Activated T-cell treated with anti-CD3 and anti-CD28 coated beads for 24 hours (primary cell): Measurements from ENCODE around the gene NTN1.
A peak's percentile ranks its signal among the peaks of the same experiment; 100 is the strongest.
"Not testable (repeated sequence)": the region's sequence is repeated elsewhere in the genome, so short reads cannot be mapped to it uniquely, and the experiment has no call there.

Experiments
- DNase-seq: peaks from one replicate; pipeline ENCODE4 v3.0.0-alpha.2; 2020; ENCODE audit warnings: low read depth

NTN1 gene

DNA sequence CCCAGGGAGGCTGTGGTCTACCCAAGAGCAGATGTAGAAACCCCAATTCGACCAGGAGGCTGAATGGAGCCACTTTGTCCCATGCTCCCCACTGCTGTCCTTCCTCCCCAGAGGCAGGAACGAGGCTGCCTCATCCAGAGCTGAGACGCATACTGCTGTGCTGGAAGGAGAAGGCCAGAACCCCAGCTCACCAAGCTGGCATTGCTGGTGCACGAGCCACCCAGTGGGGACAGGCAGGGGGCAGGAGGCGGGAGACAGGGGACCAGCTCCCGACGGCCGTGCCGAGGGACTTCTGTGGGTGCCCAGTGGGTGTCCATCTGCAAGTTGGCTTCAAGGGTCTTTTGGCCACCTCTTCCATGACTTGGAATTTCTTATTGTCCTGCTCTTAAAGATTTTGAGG lies 66.6 kb downstream of the NTN1 start:
- no peak for DNase-seq

DNA sequence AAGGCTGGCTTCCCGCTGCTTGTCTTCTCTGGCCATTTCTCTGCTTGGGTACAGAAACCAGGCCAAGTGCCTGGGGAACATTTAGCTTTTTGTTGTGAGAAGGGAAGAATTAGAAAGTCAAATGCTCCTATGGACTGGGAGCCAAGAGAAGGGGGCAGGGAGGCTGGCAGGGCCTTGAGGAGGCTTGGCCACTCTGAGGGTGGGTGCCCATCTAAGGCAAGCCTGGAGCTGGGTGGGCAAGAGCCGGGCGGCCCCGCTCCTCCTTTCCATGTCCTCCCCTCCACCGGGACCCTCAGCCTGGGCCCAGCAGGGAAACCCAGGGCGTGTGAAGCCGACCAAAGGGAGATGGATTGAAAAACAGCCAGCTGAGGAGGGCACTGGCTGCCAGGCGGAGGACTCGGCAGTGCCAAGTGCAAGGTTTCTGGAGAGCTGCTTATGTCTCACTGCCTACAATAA lies 69.4 kb downstream of the NTN1 start:
- no peak for DNase-seq

DNA sequence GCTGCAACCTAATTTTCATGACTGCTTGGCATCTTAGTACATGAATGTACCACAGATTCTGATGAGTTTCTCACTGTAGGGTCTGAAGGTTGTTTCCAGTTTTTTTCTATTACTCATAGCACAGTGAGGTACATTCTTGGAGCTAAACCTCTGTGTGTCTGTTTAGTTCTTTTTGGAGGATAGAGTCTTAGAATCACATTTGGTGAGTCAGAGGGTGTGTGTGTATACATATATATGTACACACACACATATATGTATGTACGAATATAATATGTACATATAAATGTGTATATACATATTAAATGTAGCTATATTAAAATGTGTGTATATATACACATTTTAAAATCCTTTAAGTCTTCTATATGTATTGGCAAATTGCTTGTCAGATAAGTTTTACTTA lies 72.9 kb downstream of the NTN1 start:
- DNase-seq: no peak

DNA sequence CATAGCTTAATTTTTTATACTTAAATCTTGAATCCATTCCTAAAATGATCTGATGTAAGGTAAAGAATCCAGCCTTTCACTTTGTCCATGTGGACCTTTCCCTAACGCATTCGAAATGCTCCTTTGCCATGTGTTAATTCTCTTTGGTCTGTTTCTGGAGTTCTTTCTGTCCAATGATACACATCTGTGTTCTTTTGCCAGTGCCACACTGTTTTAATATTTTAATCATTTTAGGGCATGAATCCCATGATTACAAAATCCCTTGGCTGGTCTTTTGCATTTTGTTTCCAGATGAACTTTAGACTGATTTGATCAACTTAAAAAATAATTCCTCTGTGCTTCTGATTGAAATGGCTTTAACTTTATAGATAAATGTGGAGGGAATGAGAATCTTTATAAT lies 74.1 kb downstream of the NTN1 start:
- no peak for DNase-seq

DNA sequence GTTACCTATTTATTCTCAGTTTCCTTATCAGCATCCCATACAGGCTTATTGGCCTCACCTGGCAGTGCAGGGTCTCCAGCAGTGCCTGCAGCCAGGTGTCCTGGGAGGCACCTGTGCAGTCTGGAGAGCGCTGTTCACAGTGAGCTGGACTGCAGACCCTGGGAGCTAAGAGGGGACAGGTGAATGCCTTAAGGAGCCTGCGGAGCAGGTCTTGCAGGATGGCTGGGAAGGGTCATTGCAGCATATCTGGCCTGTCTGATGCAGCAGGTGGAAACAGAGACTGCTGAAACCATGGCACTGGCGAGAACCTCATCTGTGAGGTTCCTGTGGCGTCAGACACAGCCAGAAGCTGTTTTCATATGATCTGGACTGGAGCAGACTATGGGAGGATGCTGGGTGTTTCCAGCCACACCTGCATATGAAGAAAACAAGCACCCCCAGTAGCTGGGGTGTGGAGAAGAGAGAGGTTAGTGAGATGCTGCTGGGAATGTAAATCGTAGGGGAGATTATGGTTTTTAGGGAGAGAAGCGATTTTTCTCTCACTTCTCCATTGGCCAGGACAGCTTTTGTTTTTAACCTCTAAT lies 77.0 kb downstream of the NTN1 start:
- no peak for DNase-seq

DNA sequence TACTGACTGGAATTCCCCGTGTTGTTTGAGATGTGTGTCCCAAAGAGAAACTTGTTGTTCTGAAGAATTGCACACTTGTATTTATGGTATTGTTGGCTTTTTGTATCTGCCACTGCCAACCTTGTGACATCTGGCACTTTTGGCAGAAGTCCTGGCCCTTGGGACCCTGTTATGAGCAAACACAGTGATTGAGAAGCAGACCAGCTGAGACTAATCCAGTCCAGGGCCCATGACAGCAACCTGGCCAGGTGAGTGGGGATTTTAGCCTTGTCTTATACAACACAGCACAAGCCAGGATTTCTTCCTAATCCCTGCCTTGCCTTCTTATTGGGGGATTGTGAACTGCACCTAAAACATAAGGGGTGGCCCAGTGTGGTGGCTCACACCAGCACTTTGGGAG lies 80.0 kb downstream of the NTN1 start:
- DNase-seq: no peak

DNA sequence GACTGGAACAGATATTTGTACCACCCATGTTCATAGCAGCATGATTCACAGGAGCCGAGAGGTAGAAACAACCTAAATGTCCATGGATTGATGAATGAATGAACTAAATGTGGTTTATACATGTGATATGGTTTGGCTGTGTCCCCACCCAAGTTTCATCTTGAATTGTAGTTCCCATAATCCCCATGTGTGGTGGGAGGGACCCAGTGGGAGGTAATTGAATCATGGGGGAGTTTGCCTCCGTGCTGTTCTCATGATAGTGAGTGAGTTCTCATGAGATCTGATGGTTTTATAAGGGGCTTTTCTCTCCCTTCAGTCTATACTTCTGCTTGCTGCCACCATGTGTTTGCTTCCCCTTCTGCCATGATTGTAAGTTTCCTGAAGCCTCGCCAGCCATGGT lies 81.9 kb downstream of the NTN1 start:
- not testable (repeated sequence) for DNase-seq

DNA sequence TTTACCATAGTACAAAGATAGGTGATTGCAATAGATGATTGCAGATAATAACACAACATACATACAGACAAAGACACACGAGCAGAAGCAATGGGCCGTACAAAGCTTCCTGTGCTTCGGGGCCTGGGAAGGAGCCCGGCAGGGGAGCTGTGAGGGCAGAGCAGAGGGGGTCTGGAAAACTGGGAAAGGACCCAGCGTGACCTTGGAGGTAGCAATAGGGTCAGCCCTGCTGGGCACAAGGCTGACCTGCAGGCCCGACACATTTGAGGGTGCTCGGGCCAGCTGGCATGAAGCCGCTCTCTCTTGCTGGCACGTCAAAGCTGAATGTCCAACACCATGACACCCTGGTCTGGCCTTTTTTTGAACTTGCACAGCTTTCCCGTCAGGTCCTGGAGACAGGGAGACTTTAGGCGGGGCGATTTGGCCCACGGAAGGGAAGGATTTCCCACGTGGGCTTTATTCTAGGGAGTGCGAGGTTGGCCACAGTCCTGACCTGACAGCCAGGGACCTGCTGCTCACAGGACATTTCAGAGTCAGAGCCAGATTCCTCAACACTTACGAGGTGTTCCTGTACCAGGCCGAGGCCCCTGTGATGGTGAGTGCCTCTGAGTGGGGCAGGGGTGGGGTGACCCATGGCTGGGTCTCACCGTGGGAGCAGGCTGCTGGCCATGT lies 83.2 kb downstream of the NTN1 start:
- DNase-seq: no peak

DNA sequence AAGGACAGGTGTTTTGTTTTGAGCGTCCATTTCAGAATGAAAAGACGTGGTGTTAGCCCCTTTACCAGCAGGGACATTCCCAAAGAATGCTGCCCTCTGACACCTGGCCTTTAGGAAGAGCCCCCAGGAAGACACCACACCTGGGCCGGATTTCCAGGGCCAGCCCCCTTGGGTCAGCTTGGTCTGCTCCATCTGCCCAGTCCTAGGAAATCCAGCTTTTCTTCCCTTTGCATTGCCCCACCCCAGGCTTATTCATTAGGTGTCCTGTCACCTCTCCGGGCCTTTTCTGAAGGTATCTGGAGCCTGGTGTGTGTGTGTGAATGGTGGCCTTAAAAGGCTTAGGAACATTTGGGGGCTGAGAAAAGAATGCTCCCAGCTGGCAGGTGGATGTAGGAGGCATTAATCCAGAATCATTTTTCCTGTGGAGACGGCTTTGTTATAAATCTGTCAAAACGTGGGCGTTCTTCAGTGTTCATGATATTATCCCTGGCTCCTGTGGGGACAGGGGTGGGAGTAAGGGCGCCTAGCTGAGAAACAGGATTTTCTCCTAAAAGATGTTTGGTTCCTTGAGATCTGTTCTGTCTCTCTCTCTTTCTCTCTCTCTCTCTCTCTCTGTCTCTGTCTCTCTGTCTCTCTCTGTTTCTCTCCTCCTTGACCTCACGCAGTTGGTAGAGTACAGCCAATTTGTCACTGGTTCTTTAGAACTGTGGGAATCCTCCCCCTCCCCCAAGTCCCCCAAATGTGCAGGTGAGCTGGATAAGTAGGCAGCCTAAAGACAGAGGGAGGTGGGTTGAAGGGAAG lies 84.0 kb downstream of the NTN1 start:
- no peak for DNase-seq

DNA sequence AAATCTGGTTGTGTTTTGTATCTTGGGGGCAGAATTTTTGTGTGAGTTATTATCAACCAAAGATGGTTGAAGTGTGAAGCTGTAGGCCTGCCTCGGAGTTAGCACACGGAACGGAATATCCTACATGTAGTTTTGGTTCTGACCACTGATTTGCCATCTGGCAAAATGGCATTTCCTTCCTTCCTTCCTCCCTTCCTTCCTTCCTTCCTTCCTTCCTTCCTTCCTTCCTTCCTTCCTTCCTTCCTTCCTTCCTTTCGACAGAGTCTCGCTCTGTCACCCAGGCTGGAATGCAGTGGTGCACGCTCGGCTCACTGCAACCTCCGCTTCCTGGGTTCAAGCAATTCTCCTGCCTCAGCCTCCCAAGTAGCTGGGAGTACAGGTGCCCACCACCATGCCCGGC lies 85.0 kb downstream of the NTN1 start:
- DNase-seq: not testable (repeated sequence)

DNA sequence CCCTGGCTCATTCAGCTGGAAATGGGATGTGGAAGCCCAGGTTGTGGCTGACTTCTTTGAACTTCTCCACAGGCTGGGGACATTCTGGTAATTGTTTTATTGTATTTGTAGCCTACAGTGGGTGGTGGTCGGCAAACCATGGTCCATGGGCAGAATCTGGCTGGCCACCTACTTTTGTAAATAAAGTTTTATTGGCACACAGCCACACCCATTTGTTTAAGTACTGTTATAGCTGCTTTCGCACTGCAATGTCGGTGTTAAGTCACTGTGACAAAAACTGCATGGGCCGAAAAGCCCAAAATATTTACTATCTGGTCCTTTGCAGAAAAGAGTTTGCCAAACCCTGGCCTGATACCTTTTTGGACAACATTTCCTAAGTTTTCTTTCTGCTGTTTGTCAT lies 86.2 kb downstream of the NTN1 start:
- DNase-seq: no peak

DNA sequence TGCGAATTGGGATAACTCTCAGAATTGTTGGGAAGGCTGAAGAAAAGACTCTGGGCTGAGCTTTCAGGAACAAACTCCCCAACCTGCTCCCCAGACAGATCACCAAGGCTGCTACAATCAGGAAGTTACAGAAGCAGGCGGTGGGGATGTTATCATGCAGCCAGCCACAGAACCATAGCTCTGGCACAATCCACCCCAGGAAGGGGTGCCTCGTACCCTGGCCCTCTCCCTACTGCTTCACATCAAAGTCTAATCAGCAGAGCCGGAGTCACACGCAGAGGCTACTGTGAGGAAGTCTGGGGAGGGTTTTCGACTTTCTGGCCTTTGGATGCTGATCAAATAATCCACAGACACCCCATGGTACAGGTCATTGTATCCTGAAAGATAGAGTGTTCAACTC lies 86.8 kb downstream of the NTN1 start:
- DNase-seq: no peak

DNA sequence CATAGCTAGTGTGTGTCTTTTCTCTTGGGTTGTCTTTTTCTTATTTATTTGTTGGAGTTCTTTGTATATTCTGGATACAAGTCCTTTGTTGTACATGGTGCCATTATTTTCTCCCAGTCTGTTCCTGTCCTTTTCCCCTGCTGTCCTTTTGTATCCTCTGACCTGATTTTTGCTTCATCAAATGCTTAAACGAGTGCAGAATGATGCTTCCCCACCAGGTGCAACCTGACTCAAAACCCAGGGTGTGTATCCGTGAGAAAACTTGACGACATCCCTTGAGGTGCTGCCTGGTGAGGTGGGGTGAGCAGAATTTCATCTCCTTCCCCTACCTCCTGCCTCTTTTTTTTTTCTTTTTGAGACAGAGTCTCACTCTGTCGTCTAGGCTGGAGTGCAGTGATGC lies 88.6 kb downstream of the NTN1 start:
- DNase-seq: no peak

DNA sequence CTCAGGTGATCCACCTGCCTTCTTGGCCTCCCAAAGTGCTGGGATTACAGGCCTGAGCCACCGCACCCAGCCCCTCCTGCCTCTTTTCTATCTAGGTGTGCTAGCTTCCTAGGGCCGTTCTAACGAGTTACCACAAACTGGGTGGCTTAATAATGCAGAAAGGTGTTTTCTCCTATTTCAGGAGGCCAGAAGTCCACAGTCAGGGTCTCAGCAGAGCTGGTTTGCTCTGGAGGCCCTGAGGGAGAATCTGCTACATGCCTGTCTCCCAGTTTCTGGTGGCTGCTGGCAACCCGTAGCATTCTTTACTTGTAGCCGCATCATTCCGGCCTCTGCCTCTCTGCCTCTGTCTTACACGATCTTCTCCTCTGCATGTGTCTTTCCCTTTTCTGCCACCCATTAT lies 89.2 kb downstream of the NTN1 start:
- no peak for DNase-seq

DNA sequence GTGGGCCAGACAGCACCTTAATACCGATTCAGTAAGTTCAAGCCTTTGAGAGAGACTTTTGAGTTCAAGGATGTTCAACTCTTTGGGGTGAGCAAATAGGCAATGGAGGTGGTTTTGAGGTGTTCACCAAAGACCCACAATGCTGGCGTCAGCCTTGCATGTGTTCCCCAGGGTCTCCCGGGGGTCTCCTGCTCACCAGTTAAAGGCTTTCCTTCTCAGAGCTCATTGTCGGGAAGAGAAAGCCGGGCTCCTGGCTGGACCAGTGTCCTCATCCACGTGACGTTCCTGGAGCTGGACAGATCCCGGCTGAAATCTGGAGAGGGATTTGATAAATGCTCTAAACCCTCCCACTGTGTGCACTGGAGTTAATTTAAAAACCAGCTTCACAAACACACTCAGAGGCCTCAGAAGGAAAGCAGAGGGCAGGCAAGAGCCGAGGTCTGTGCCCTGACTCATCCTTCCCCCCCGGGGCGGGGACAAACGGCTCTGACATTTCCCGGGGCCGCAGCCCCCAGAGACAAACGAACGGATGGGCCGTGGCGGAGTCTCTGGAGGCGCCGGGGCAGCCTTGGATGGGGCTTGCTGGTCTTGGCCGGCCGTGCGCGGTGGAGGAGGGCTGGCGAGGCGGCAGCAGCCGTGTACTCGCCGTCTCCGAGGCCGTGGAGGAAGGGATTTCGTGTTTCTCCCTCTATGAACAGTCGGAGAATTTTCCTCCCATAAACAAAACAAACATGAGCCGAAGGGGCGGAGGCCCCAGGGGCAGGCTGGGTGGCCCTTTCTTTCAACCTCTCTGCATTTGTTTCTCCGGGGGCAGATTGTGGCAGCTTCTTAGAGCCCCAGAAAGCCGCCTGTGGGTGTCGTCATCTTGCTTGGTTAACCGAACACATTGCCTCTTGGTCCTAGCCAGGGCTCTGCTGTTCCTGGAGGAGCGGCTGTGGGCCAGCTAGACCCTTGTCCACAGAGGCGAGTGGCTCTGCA lies 94.2 kb downstream of the NTN1 start:
- peak; percentile 39 for DNase-seq

DNA sequence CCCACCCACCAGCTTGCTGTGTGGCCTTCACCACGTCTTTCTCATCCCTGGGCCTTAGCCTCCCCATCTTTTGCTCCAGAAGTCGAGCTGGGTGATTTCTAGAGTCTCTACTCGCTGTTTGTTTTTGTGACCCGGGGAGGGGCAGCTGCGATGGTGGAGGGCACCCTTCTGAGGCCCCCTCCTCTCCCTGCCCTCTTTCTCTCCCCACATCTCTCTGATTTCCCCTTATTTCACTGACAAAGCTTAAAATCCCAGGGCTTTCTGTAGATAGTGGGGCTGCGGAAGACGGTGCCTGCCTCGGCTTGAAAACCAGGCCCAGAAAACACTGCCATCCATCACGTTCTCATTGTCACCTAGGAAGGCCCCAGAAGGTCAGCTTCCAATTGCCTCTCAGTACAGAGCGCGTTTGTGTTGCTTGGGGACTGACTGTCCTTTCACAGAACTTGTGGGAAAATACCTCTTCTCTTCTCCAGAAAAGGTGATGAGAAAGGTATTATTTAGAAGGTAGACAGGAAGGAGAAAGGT lies 95.1 kb downstream of the NTN1 start:
- DNase-seq: no peak

DNA sequence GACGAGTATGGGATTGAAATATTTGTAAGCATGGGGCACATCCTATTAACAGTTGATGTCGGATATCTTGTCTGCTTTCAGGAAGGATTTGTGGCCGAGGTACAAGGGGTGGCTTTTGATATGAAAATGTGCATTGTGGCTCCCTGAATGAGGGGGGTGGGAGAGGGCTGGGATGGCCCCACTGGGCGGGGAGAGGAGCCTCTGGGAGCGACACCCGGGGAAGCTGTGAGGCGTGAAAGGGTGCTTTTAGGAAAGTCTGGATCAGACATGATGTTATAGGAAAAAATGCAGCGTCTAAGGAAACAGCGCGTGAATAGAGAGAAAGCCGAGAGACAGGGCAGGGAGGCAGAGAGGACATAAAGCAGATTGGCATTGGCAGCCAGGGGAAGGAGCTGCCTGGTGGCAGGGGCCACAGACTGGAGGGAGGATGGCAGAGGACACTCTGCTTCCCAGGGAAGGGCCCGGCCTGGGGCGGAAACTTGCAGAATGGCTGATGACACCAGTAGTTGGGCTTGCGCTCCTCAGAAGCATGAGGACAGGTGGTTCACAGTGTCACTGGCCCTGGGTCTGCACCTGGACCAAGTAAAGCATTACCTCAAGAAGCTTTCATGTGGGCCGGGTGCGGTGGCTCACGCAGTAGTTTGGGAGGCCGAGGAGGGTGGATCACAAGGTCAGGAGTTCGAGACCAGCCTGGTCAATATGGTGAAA lies 95.7 kb downstream of the NTN1 start:
- no peak for DNase-seq

DNA sequence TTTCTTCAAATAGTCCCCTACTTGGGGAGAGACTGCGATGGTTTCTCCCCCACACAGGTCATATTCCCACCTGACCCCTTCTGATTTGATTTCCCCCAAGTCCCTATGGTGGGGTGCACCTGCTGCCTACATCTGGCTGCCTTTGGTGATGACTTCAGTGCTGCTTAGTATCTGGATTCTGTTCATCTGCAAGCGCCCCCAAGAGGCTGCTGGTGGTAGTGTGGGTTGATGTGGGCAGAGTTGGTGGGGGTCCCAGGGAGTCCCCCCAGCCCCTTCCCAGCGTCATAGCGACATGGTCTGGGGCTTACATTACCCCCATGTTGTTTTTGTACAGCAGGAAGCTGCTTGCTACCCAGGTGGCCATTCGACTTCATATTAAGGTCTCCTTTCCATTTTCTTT lies 99.2 kb downstream of the NTN1 start:
- no peak for DNase-seq

DNA sequence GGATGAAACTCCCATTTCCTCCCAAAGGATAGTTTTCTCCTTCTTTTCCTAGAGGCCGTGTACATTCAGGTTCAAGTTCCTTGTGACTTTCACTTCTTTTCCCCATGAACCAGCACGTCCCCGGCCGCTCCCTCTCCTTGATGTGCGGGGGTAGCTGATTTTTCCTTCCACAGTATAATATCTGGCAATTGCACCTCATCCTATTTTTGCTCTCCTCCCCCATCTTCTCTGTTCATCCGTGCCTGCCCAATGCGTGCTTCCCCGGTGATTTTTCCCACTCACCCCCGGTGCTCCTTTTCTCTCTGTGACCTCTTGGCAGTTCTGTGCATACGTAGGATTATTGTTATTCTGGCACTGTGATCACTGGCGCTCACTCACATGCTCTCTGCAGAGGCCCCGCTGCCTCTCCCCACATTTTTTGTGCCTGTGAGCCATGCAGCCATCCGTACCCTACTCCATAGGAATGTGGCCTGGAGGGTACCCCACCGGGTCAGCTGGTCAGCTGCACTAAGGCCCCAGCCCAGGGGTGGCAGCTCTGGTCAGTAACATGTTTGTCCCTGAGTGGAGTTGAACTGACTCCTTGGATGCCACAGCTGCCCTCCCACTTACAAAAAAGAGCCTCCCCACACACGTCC lies 100.0 kb downstream of the NTN1 start:
- DNase-seq: no peak

DNA sequence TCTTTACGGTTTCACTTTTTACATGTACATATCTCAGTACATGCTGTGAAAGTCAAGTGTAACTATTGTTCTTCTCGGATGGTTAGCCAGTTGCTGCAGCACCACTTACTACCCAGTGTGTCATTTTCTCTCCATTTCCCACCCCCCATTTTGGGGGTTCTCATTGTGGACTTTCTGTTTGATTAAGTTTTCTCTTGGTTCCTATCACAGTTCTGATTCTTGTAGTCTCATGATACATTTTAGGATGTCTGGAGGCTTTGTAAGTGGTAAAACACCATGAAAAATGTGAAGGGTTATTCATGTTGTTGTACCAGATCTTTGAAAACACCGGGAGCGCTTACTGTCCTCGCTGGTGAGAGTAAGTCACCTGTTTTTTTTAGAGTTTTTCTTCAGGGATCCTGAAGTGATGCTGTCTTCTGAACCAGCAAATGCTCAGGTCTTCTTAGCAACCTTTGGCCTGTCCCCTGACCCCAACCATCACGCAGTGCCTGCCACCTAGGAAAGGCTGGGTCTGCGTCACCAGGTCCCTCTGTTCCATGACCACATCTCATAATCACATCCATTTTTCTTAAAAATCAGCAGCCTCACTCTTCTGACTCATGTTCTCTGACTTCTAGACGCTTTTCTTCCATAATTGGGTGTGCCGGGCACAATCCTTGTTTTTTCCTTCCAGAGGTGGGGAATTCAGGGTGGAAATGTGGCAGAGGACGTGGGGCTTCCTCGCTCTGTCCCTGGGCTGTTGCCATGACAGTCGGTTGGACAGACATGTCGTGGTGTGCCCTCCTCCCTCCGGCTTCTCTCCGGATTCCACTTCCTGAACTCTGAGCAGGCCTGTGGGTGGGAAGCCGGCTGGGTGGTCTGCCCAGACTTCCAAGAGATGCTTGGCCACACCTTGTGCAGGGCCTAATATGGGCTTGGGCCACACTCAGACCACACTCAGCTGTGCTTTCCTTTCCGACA lies 102.6 kb downstream of the NTN1 start:
- no peak for DNase-seq
